SK-N-DZ (cell line): ENCODE data around the gene ABHD15.

Experiments
- DNase-seq: peaks from one replicate; pipeline ENCODE4 v3.0.0-alpha.2; 2015; ENCODE audit warnings: low spot score

The ABHD15 gene

DNA sequence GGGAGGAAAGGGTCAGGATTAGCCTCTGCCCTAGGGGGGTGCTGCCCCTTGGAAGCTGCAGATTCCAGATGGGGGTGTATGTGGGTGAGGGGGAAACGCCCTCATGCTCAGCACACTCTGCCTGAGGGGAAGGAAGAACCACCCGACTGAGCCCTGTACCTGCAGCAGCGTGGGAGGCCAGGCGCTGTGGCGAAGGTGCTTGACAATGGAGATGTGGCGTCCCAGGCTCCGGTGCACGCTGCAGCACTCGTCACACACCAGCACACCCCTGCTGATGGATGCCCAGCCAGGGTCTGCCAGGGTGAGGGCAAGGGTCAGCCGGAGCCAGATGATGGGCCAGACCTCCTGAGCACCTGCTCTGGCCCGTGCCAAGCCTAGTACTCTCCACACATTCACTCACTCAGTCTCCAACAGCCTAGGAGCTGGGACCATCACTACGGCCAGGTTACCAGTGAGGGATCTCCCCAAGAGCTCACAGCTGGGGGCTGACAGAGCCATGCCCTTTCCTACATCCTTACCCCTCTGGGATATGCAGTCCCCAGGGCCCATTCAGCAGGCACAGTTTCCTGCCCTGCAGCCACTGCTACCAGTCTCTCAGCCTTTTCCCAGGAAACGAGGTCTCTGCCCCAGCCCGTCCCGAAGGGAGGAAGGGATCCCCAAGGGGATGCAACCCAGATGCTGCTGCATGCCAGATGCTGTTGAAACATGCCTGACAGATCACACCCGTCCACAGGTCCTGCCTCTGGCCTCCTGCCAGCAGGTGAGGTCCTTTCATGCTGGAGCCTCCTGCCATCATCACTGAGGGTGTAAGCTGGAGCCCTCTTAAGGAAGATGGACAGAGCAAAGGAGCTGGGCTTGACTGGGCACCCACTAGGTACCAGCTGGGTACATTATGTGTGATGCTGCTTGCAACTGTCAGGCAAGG is 16.7 kb upstream of the ABHD15 start:
- no peak for DNase-seq

DNA sequence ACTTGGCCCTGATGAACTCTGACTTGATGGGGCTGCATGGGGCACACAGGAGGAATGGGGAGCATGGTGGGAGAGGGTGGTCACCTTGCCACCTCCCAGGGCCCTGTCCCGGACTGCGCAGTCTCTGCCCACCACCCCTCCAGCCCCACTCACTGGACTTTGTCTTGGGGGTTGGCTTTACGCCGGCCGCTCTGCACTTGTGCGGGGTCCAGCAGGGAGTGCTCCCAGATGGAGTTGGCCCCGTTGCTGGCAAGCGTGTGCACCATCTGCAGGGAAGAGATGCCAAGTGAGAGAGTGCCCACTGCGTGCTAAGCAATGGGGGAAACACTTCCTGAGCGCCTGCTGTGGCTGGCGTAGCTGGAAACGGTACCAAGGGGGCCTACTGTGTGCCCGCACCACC is 15.9 kb upstream of the ABHD15 start:
- DNase-seq = no peak

DNA sequence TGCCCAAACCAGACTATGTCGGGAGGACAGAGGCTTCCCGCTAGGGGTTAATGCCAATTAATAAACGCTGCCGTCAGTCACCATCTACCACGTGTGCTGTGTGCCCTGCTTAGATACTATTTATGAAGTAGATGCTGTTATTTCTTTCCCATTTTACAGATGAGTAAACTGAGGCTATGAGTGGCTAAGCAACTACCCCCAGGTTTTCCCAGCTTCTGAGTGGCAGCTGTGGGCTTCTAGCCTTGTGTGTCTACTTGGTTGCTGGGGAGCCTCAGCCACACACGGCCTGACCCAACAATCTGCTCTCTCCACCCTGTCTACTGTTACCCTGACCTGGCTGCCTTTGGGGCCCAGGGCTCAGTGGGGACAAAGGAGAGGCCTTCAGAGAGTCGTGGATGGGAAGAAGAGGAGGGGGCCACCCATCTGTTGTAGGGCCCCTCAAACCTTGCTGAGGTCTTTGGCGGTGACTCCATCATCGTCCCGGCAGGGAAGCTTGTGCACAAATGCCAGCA is 15.5 kb upstream of the ABHD15 start:
- no peak for DNase-seq

DNA sequence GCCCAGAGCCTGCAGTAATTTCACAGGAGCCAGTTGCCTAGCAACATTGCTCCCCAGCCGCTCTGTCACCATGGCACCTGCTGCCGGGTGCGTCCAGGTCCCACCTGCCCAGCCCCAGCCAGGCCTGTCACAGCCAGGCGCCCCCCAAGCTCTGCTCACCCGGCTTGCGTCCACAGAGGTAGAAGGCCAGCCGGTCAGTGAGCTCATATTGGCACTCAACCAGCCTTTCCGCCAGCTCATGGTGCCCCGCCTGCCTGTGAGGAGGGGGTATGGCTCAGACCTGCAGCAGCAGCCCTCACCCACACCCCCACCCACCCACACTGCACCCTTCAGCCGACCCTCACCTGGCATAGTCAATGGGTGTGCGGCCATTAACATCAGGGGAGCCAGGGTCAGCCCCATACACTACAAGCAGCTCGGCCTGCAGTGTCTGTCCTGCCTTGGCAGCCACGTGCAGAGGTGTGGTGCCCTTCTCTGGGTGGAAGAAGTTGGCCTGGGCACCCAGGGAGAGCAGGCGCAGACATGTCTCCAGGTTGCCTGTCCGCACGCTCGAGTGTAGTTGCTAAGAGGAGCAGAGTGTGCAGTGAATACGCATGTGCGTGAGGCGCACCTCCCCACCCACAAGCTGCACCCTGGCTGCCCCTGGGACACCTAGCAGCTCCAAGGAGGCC is 14.9 kb upstream of the ABHD15 start:
- DNase-seq = no peak

DNA sequence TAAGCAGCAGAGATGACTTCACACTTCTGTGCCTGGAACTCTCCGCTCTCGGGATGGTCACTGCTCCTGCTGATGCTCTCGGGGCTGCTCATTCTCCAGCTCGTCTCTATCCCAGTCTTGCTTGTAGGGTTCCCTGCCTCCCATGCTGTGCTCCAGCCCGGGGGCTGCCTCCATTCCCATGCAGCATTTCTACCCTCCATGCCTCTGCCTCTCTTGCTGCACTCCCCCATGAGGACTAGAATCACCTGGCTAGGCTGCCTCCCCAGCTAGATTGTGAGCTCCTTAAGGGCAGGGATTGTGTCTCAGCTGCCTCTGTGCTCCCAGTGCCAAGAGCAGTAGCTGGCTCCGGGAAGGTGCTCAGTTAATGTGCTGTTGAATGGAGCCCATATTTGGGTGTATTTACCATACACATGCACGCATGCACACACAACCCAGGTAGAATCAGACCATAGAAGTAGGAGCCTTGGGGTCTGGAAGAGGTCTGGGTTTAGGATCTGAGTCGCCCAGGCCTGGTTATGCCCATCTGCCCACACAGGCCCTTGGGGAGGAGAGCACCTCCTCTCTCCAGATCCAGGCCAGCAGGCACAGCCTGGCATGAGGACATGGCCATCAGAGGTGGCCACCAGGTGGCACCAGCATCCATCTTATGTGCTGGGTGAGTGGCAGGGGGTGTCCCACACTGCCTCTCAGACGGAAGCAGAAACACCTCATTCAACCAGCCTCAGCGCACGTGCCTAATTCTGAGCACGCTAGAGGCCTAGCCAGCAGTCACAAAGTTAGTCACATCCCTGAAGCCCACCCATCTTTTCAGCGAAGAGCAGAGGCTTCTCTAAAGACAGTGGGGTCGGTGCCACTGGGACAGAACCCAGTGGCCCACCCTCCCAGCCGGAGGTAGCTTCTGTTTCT is 13.3 kb upstream of the ABHD15 start:
- peak; percentile 84 for DNase-seq

DNA sequence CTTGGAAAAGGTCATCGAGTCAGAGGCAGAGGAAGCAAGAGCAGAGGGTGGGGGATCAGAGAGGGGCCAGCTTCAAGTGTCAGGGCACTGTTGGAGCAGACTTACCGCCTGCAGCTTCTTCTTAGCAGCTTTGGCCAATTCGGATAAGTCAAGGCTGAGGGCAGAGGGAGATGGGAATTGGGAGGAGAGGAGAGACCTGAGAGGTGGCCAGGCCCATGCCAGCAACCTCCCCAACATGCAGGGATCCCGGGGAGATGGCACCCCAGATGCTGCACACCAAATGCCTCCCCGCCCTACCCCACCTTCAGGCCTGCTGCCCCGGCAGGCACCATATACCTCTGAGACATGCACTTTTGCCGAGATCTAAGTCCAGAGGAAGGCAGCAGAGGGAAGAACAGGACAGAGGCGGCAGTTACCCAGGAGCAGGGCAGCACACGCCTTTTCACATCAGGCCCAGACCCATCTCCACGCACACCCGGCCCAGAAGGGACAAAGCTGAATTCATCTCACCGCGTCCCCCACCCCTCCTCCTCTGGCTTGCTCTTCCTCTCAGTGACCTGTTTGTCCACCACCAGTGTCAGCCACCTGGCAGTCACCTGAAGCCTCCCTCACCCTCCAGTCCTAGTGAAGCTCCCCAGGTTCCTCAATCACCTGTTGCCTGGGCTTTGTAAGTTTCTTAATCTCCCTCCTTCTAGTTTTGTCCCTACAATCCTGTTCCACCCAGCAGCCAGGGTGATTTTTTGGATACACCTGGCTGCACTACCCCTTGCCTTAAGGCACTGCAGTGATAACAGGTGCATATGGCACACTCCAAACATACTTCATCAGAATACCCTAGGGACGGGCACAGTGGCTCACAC is 12.0 kb upstream of the ABHD15 start:
- no peak for DNase-seq

DNA sequence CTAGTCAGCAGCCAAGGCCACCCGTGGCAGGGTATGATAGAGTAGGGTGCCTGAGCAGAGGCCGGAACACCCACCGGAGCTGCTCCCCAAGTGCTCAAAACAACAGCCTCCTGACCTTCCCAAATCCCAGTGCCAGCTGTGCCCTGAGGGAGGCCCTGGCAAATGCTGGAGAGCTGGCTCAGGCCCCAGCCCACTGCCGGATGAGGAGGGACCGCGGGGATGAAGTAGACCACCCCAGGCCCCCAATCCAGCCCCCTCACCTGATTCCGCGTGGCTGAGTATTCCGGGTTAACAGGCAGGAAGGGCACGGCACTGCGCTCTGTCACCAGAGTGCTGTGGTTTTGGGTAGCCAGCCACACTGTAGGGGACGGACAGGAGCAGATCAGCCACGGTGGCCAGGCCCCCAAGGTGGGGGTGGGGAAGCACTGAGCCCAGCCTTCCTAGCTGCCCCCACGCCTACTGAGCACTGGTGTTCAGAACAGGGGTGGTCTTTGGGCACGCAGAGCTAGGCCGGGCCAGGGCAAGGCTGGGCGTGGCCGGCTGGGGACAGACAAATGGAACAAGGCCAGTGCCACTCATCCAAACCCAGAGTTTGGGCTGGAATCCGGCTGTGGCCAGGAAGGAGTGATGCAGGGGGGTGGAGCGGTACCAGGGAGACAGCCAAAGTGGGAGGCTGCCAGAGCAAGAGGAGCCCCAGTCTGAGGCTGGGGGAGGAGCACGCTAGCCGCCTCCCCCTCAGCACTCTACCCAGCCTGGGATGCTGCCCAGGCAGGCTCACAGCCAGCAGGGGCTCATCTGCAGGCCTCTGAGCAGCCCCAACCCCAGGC is 10.8 kb upstream of the ABHD15 start:
- DNase-seq = no peak

DNA sequence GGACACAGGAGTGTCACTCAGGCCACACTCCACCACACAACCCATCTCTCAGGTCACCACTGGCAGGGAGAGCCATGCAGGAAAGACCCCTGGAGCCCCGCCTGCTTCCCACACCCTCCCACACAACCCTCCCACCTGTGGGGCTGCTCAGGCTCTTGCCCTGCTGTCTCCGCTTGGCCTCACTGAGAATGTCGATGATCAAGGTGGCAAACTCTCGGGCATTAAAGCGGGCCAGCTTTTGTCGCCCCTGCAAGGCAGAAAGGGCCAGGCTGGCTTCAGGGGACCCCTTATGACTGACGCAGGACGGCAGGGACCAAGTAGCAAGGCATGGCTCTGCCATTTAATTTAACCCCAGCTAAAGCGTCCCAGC is 10.1 kb upstream of the ABHD15 start:
- DNase-seq = no peak

DNA sequence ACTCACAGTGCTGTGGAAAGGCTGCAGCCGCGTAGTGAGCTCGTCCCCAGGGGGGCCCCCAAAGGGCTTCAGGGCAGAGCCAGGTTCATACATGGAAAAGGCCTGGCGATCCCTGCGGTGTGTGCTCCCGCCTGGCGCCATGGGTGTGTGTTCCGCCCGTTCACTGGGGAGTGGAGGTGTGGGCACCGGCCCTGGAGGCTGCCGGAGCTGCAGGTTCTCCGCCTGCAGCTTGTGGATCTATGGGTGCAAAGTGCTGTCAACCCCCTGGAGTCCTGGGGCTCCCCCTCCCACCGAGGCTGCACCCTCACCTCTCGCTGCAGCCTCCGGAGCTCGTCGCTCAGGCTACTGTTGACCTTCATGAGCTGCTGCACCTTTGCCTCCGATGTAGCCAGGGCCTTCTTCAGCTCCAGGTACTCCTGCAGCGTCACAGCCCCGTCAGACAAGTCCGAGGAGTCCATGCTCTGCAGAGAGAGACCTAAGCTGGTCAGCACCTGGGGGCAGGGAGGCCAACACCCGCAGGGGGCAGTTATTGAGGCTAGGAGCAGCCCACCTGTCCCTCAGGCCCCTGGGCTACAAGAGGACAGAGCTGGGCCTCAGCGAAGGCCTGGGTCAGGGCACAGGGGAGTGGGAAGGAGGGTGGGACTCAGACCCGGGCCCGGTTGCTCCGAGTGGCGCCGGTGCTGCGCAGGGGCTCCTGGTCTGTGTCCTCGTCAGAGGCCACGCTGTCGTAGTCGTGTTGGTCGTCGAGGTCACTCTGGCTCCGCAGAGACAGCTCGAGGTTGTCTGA is 9.6 kb upstream of the ABHD15 start:
- no peak for DNase-seq

DNA sequence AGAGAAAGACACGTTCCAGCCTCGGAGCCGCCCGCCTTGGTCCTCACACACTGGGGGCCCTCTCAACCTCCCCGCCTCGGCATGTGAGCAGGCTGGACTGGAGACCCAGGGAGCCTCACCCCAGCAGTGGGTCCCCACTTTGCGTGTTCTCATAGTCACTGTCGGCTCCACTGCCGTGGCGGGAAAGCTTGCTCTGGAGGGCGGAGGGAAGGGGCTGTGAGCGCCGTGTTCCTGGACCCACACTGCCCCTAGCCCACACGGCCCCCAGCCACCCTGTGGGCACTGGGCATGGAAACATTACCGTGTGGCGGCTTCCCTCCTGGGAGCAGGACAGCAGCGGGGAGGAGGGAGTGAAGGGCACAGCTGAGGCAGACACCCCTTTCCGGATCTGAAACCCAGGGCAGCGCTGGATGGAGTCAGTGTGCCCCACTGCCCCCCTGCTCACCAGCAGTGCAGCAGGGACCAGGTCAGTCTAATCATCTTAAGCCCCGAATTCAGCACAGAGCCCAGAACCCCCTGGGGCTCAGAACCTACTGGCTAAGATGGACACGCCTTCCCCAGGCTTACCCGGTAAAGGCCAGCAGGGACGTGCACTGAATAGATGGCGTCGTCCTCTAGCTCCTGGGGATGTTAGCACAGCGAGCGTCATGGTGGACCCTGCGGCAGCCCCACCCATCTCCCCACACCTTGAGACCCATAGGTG is 8.8 kb upstream of the ABHD15 start:
- DNase-seq = no peak

DNA sequence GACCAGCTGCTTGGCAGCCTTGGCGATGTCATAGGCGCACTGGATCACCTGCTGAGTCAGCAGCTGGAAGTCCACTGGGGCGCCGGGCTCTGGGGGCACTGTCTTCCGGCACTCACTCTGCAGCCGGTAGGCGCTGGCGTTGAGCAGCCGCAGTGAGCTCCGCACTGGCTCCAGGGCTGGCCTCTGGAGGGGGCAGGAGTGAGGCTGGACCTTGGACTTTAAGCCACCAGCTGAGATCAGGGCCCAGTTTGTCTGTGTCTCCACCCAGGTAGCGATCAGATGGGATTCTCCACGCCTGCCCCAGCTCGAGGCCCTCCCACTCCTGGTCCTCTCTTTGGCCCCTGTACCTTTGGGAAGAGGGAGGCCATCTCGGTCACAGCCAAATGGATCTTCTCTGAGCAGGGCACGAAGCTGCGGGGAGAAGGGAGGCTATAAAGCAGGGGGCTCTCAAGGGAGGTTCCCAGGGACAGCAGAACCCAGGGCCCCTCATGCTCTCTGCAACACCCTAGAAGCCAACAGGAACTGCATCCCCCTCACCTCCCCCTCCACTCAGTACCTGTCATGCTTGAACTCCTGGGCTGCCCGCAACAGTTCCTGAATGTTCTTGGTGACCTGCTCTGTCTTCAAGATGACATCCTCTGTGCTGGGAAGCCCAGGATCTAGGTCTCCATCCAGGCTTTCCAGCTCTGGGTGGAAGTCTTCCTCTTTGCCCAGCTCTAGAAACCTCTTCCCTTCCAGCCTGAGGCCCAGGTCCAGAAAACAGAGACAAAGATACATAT is 8.1 kb upstream of the ABHD15 start:
- DNase-seq = no peak

DNA sequence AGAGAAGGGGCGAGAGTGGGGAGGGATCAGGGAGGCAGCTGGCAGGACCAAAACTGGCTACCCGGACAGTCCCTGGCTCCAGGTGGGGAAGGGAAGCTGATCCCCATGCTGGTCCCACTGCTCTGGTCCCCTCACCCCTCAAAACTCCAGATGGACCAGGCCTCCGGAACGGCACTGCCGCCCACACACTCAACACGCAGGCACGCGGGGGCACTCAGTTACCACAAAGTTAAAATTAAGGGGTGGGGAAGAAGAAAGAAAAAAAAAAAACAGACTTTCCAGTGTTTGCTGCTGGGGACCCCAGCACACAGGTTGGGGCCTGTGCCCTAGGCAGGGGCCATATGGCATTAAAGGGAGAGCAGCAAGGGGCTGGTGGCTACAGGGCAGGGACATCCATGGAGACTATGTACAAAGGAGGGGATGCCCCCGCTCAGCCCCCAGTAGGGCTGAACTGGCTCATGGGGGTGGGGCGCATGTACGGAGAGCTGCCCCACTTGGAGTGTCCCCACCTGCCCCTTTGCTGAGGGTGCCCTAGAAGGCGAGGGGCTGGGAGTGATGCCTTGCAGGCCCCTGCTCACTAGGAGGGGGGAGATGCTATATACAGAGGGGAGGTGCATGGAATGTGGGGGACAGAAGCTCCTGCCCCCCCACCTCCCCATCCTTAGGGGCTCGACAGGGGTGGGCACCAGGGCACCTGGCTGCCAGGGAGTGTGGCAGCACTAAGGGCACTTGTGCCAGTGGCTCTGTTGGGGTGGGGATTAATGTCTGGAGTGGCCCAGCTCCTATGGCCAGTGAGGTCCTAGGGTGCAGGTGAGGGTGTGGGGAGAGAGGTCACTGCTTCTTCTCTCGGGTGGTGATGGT is 7.3 kb upstream of the ABHD15 start:
- no peak for DNase-seq

DNA sequence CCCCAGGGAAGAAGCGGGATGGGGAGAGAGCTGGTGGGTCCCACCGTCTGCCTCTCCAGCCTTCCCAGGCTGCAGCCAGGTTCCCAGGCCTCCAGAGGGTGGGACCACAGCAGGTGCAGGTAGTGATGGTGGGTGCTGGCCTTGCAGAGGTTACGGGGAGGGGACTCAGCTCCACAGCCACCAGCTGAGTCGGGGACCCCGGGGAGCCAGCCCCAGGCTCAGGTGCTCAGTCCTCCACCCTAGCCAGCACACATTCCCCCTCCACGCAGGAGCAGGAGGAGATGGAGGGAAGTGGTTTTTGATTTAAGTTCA is 6.7 kb upstream of the ABHD15 start:
- DNase-seq = no peak

DNA sequence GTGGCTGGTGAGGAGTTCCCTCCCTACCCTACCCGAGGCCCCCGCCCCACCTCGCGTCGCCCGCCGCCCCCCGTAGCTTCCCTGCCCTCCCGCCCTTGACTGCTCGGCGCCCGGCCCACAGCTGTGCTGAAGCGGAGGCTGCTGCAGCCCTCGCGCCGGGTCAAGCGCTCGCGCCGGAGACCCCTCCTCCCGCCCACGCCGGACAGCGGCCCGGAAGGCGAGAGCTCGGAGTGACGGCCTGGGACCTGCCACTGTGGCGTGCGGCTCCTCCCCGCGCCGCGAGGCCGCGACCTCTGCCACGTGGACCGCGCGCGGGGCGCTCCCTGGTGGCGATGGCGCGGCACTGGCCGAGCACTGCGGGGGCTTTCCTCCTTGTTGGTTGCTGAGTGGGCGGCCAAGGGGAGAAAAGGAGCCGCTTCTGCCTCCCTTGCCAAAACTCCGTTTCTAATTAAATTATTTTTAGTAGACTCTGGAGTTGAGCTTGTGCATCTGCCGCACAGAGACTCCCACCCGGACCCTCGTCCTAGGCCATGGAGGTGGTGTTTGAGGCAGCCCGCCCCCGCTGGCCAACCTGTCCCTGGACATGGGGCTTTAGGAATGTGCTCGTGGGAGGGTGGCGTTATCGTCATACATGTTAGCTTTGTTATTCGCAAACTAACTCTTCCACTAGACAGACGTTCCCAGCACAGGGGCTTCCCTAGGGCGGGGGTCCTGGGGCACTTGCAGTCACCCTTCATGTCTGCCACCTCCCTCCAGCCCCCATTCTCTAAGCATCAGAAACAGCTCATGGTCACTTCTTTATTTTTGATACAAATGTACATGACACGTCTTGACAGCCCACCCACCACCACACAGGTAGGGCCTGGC is 6.1 kb upstream of the ABHD15 start:
- peak; percentile 80 for DNase-seq

DNA sequence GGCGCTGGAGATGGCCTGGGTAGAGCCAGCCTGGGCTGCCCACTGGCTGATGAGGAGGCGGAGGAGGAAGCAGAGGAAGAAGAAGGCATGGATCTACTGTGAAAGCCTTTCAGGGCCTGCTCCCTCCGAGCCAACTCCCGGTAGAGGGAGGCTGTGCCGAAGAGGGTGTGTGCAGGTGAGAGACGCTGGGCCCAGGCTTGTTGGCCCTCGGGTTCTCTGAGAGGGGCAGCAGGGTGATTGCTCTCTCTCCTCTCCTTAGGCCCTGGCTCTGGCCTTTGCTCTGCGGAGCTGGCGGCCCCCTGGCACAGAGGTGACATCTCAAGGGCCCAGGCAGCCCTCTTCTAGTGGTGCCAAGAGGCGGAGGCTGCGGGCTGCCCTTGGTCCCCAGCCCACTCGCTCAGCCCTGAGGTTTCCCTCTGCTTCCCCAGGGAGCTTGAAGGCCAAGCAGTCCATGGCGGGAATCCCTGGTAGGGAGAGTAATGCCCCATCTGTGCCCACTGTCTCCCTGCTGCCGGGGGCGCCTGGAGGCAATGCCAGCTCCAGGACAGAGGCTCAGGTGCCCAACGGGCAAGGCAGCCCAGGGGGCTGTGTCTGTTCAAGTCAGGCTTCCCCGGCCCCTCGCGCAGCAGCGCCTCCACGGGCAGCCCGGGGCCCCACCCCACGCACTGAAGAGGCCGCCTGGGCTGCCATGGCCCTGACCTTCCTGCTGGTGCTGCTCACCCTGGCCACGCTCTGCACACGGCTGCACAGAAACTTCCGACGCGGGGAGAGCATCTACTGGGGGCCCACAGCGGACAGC is 5.2 kb upstream of the ABHD15 start:
- no peak for DNase-seq
